Gastroesophageal sphincter (tissue), 3 donors: ENCODE measurements around the gene COL5A1.

Experiments used
- EP300 ChIP-seq: sonication (generic); formaldehyde crosslinking; IDR thresholded peaks from one replicate; pipeline ENCODE4 v1.6.1; 2017; ENCODE audit warnings: antibody characterized with exemption, mild to moderate bottlenecking
- POLR2AphosphoS5 ChIP-seq: sonication (generic); formaldehyde crosslinking; IDR thresholded peaks from one replicate; pipeline ENCODE4 v1.6.1; 2017; ENCODE audit warnings: antibody characterized with exemption
- TF ChIP-seq, protein P1 (sequence below), 4 experiments: fragments of 200-600 bp in 2 of 4; fragments of 450-650 bp in 2 of 4; sonication (generic) in 1 of 4; IDR thresholded peaks; one replicate each; pipeline ENCODE4 v1.5.1; 2017 to 2019; ENCODE audit warnings: antibody characterized with exemption in 4 of 4, mild to moderate bottlenecking in 2 of 4, moderate library complexity in 2 of 4

DNA sequence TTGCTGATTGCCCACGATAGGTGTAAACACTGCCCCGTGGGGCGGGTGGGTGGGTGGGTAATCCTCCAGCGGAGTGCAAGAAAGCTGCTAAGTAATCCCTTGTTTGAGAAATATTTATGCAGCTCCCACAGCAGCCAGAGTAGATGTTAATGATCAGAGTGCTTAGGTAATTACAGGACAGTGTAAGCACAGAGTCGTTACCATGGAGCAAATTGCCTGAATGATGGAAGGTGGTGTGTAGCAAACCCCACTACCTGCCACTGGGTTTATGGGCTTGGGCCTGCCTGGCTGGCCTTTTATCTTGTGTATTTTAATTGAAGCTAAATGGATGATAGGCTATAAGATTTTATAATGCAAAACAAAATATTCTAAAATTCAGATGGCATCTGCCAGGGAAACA, 110.0 kb downstream of the COL5A1 start:
- TF ChIP-seq, protein P1, sequence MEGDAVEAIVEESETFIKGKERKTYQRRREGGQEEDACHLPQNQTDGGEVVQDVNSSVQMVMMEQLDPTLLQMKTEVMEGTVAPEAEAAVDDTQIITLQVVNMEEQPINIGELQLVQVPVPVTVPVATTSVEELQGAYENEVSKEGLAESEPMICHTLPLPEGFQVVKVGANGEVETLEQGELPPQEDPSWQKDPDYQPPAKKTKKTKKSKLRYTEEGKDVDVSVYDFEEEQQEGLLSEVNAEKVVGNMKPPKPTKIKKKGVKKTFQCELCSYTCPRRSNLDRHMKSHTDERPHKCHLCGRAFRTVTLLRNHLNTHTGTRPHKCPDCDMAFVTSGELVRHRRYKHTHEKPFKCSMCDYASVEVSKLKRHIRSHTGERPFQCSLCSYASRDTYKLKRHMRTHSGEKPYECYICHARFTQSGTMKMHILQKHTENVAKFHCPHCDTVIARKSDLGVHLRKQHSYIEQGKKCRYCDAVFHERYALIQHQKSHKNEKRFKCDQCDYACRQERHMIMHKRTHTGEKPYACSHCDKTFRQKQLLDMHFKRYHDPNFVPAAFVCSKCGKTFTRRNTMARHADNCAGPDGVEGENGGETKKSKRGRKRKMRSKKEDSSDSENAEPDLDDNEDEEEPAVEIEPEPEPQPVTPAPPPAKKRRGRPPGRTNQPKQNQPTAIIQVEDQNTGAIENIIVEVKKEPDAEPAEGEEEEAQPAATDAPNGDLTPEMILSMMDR (IDR thresholded peaks at IDR 0.05), result no peak
- TF ChIP-seq POLR2AphosphoS5 (no peak), EP300 (no peak)
